ENCODE results near the gene CPLX3.

GRCh38 chr15:74838137-74838516 is 11.7 kb downstream of the CPLX3 start:
- TF ChIP-seq CTCF (IDR thresholded peaks at IDR 0.05; ENCODE audit: borderline replicate concordance, extremely low read depth, low read length, poor library complexity, severe bottlenecking): no peak
- TF ChIP-seq EZH2 (IDR thresholded peaks at IDR 0.05; ENCODE audit: borderline replicate concordance, low read depth, low read length, severe bottlenecking): no peak

Data from DND-41 (cell line).